Measurements from ENCODE around the gene BIRC3. TPM values are rescaled to one million over a fixed set of nuclear protein-coding genes. Genes with fewer than 3 reads are reported as not detected.
"Not testable (repeated sequence)": the region's sequence is repeated elsewhere in the genome, so short reads cannot be mapped to it uniquely, and the experiment has no call there.

The BIRC3 gene
- total RNA-seq, 1 donor from 2014 or later: 1.8 TPM

DNA sequence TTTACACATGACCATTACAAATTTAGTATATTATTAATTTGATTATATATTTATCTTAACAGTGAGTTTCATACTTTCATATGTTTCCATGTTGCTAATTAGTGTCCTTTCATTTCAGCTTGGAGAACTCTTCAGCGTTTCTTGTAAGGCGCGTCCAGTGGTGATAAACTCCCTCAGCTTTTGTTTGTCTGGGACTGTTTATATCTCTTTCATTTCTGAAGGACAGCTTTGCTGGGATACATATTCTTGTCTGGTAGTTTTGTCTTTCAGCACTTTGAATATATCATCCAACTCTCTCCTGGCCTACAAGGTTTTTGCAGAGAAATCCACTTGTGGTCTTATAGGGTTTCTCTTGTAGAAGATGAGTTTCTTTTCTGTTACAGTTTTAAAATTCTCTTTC is 42.1 kb downstream of the BIRC3 start:
- intact Hi-C loops (cut with DNase I): no loop called here
- no peak for DNase-seq (ENCODE audit: low spot score)

DNA sequence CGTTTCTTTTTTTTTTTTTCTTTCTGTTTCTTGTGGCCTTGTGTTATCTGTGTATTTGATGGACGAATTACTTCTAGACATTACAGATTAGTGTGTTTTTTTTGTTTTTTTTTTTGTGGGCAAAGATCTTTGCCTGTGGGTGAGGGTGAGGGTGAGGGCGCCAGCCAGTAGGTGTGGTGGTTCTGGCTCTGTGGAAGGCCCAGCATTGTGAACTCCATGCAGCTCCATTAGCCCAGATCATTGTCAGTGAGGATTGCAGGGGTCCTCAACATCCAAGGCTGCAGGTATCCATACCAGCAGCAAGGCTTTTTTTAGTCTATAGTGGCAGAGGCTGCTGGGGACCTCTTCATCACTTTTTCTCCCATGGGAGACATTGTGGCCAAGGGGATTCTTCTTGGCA is 43.4 kb downstream of the BIRC3 start:
- DNase-seq (ENCODE audit: low spot score): no peak

DNA sequence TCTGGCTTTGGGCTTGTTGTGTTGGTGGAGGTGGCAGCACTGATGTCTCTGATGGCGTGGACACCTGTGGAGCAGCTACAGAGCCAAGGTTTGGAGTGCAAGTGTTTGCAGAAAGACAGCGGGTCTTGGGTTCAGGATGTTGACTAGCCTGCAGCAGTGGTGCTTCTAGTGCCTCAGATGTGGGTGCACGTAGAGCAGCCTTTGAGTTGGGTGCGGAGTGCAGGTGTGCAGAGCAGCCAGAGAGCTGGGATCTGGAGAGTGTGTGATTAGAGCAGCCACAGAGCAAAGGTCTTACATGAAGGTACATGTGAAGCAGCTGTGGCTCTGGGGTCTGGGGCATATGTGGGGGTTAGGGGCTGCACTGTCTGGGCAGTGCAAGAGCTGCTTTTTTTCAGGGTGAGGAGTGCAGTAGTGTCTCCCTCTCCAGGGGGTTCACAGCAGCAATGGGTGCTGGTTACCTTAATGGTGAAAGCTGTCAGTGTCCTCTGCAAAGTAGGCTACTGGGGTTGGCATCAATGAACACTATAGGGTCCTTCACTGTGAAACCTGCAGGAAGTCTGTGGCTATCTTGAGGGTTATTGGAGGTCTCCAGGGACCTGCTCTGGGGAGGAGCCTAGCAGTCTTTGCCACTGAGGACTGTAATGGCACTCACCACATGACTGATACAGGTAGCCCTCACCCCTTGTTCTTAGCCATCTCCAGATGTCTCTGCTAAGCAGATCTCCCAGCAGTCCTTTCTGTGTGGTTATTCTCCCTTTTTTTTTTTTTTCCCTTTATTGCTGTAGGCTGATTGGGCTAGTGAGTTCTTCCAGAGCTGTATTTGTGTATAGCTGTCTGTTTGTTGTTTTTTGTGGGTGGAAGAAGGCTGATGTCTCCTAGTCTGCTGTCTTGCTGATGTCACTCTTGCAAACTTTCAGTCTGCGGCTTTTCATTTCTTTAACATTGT is 44.1 kb downstream of the BIRC3 start:
- no peak for DNase-seq (ENCODE audit: low spot score)

More for the DNA sequence above, 43.4 kb downstream of the BIRC3 start:
- intact Hi-C loops (cut with DNase I): no loop called here

DNA sequence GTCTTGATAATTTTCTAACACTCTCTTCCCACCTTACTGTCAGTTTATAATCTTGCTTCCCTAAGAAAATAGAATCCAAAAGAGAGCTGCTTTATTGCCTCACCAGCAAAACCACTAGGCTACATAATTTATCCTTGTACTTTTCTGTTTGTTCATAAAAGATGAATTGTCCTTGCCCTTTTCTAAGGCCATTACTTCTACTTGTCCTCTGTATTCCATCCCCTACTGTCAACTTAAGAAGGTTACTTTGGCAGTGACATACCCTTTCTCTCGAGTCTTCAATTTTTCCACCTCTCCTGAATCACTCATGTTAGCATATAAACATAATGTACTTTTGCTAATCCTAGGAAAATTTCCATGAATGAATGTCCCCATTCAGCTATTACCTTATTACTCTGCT is 47.7 kb downstream of the BIRC3 start:
- intact Hi-C loops (cut with DNase I): no loop called here
- no peak for DNase-seq (ENCODE audit: low spot score)

More for the DNA sequence above, 44.1 kb downstream of the BIRC3 start:
- intact Hi-C loops (cut with DNase I): no loop called here

DNA sequence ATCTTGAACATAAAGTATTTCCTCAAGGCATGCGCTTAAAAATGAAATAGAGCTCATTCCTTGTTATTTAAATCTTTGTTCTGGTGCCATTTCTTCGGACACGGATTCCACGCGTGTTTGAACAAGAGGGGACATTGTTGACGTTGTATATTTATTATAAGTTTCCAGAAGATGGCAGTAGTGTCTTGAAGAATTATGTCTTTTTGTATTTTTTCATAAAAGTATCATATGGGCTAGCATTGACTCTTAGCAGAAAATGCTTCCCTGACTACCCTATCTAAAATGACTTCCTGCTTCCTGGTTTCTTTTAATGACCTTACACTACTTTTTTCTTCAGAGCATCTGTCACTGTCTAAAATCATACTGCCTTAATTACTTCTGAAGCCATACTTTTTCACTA is 50.1 kb downstream of the BIRC3 start:
- intact Hi-C loops (cut with DNase I): no loop called here
- DNase-seq (ENCODE audit: low spot score): no peak

DNA sequence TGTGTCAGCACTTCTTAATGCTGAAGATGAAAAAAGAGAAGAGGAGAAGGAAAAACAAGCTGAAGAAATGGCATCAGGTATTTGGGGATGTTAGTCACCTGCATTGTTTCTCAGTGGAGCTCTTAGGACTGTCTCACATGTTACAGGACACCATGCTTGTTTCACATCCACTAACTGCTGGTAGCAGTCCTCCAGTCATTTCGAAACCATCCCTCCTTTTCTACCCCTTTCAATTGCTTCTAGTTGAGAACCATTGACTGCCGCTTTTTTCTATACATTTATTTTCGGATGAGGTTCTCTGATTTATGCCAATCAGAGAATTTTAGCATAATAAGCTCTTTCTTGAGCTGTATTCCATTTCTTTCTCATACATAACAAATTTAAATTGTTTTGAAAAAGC is 51.2 kb downstream of the BIRC3 start:
- intact Hi-C loops (cut with DNase I): no loop called here
- no peak for DNase-seq (ENCODE audit: low spot score)

DNA sequence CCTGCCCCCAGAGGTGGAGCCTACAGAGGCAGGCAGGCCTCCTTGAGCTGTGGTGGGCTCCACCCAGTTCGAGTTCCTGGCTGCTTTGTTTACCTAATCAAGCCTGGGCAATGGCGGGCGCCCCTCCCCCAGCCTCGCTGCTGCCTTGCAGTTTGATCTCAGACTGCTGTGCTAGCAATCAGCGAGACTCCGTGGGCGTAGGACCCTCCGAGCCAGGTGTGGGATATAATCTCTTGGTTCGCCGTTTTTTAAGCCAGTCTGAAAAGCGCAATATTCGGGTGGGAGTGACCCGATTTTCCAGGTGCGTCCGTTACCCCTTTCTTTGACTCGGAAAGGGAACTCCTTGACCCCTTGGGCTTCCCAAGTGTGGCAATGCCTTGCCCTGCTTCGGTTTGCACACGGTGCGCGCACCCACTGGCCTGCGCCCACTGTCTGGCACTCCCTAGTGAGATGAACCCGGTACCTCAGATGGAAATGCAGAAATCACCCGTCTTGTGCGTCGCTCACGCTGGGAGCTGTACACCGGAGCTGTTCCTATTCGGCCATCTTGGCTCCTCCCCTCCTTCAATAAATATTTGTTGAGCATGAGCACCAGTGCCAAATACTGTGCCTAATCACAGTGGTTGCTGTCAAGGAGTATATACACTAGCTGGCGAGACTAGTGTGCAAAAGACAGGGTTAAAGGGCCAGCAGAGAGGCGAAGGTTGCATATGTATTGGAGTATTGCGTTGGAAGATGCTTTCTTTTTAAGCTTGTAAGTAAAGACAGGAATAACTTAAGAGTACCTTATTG is 57.5 kb downstream of the BIRC3 start:
- DNase-seq (ENCODE audit: low spot score); intact Hi-C loops (cut with DNase I): not testable (repeated sequence)

DNA sequence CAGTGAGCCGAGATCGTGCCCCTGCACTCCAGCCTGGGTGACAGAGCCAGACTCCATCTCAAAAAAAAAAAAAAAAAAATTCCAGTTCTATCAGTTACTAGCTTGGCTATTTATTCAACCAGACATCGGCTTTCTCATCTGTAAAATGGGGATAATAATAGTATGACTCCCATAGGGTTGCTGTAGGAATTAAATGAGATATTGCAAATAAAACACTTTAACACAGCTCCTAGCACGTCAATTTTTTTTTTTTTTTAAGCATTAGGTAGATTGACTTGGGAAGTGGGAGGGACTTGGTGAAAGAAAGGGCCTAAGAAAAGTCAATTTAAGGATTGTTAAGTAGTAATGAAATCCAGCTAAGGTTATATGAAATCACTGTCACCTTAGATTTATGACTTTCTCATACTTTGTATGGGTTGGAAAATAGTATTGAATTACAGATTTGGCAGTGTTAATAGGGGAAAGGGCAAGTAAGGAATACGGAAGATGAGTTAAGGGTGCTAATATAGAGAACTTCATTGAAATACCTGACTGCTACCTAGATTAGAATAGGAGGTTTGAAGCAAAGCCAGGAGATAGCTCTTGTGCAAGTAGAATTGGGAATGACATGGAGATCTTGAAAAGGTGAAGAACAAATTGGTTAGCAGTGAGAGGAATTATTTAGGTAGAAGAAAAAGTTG is 58.6 kb downstream of the BIRC3 start:
- intact Hi-C loops (cut with DNase I): no loop called here
- no peak for DNase-seq (ENCODE audit: low spot score)

DNA sequence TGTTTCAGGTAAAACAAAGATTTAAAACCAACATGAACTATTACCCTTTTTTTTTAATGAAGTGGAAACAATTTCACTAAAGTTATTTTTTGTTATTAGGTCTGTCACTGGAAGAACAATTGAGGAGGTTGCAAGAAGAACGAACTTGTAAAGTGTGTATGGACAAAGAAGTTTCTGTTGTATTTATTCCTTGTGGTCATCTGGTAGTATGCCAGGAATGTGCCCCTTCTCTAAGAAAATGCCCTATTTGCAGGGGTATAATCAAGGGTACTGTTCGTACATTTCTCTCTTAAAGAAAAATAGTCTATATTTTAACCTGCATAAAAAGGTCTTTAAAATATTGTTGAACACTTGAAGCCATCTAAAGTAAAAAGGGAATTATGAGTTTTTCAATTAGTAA is 60.6 kb downstream of the BIRC3 start:
- intact Hi-C loops (cut with DNase I): no loop called here
- DNase-seq (ENCODE audit: low spot score): no peak

DNA sequence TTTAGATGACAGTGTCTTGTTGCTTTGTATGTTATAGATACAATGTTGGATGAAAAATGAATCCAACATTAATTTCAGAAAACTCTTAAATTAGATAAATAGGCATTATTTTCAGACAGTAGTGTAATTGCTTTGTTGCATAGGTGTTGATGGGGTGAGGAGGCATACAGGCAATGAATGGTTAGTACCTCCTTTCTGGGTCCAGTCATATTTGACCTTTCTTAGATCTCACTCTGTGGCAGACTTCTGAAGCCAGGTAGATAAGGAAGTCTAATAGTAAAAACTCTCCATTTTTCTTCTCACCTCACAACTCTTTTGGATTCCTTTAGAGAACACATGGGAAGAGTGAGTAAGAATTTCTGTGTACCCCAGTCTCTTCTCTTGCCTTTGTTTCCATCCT is 61.5 kb downstream of the BIRC3 start:
- intact Hi-C loops (cut with DNase I): no loop called here
- DNase-seq (ENCODE audit: low spot score): no peak

DNA sequence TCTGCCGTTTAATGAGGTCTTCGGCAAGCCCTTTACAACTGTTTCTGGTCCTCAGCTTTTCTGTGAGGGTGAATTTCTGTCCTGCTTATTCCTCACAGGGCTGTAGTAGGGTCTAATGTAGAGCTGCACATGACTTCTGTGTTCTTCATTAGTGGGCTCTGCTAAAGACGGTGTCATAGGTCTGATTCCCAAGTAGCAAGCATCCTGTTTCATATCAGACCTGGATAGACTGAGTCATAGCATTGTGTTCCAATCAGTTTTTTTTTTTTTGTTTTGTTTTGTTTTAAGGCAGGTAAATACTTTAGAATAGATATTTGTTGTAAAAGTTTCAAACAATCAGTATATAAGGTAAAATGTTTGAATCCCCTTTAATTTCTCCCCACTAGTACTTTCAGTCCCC is 65.1 kb downstream of the BIRC3 start:
- intact Hi-C loops (cut with DNase I): no loop called here
- DNase-seq (ENCODE audit: low spot score): no peak

DNA sequence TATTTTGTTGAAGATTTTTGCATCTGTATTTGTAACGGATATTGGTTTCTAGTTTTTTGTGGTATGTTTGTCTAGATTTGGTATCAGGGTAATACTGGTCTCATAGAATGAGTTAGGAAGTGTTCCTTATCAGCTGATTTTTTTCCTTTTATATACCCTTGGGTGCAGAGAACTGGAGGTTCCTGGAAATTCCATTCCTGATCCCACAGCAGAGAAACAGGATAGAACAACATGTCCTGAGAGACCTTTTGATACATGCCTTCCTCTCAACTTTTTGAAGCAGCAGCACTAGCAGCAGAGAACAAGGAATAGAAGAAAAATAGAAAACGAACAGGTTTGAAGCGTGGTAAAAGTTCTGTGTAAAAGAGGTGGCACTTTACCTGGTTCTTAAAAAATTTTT is 66.6 kb downstream of the BIRC3 start:
- intact Hi-C loops (cut with DNase I): no loop called here
- no peak for DNase-seq (ENCODE audit: low spot score)

DNA sequence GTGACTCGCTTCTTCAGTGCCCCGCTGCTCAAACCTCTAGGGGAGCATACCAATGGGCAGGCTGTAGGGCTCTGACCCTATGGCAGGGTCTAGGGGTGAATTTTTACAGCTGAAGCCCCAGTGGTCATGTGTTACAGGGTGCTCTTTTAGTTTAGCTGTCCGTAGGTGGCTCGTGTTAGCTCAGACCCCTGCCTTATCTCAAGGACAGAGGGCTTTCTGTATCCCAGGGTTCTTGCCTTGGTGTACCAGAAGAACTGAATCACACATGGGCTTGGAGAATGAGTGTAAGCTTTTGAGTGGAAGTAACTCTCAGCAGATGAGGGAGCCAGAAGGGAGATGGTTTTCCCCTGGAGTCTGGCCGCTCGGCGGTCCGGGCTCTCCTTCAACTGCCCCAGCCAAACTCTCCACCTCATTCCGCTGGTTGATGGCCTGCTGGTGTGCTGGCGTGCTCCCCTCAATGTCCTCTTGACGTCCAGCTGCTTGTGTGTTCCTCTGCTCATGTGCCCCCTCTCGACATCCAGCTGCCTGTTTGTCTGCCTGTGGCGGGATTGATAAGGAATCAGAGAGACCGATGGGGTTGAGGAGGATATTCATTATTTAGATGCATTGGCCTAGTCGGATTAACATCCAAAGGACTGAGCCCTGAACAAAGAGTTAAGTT is 67.3 kb downstream of the BIRC3 start:
- no peak for DNase-seq (ENCODE audit: low spot score)
- intact Hi-C loops (cut with DNase I): no loop called here

DNA sequence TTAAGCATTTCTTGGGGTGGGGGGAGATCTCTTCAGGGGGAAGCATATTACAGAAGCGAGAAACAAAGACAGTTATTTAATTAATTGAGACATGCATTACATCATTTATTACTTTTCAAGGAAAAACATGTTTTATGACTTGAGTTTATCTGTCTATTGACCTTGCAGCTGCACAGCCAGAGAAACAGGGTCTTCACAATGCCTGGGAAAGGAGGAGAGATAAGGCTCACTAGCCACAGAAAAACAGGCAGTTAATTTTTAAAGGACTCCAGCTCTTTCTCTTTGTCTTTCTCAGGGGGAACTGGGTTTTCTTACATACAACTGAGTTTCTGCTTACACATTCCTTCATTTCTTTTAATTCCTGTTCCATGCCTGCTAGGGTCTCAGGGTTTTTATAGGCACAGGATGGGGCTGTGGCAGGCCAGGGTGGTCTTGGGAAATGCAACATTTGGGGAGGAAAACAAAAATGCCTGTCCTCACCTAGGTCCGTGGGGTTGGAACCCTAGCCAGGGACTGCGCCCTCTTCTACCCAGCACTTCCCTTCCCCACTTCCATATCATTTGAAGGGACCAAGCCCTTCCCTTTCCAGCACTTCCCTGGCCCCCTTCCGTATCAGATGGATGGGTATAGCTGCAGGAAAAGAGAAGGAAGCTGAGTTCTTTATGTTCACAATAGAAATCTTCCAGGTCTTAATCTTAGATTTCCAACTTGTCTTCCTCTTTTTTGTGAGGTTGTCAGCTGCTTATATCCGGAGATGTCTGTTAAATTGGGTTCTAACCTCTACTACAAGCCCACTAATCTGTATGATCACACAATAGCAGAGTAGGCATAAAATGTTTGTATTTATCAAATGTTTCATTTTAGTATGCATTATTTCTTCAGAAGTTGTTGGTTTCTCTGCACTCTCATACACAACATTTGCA is 68.1 kb downstream of the BIRC3 start:
- DNase-seq (ENCODE audit: low spot score): no peak
- intact Hi-C loops (cut with DNase I): no loop called here

DNA sequence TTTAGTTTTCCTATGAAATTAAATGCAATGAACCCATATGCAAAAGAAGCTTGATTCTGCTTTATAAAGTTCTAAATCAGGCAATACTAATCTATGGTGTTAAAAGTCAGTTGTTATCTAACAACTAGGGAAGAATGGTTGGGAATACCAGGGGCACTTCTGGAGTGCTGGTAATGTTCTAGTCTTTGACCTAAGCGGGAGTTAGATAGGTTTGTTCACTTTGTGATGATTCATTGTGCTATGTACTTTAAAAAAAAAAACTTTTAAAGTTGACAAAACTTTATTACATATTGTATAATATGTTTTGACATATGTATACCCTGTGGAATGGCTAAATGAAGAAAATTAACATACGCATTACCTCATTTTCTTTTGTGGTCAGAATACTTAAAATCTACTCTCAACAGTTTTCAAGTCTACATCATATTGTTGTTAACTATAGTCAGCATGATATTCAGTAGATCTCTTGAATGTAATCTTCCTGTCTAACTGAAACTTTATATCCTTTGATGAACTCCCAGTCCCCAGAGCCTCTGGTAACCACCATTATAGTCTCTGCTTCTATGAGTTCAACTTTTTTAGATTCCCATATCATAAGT is 69.0 kb downstream of the BIRC3 start:
- DNase-seq (ENCODE audit: low spot score): no peak
- intact Hi-C loops (cut with DNase I): no loop called here

DNA sequence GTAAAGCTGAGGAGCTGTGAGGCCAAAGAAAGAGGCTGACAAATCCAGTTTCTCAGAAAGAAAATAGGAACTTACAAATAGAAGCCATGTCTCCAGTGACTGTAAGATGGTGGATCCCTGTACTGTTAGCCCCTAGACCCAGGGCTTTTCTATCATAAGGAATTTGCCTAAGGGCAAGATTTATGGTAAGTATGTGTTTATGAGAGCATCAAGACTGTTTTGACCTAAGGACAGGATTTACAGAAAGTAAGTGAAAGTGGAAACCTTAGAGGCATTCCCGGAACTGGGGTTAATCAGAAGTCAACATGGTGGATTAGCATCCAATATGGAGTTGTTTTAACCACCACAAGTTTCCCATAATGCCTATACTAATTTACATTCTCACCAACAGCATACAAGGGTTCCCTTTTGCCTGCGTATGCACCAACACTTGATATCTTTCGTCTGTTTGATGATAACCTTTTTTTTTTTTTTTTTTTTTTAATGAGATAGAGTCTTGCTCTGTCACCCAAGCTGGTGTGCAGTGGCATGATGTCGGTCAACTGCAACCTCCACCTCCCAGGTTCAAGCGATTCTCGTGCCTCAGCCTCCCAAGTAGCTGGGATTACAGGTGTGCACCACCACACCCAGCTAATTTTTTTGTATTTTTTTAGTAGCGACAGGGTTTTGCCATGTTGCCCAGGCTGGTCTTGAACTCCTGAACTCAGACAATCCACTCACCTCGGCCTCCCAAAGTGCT is 69.9 kb downstream of the BIRC3 start:
- intact Hi-C loops (cut with DNase I): no loop called here
- no peak for DNase-seq (ENCODE audit: low spot score)

All from cardiac septum (tissue), 1 donor.